HCT116 (cell line): ENCODE measurements around the gene STK38L. TPM values are rescaled to one million over a fixed set of nuclear protein-coding genes. Genes with fewer than 3 reads are reported as not detected.

ENCODE experiments used
- ATAC-seq: fragments of 200-7000 bp; cut with Tn5 transposase; 2 replicates; pipeline ENCODE4 v1.9.1; 2020; ENCODE audit warnings: mild to moderate bottlenecking, moderate library complexity
- BruUV-seq: library from RNA; stranded (reverse); fragments of 400-500 nt; replicated peaks from 2 replicates; lab custom pipeline; 2021; lab: Mats Ljungman, UMichigan
- CTCF ChIA-PET: fragments of 300-600 bp; sonication (Branson Sonifier 250); formaldehyde crosslinking; loops from one replicate; lab custom pipeline; 2021; ENCODE audit warnings: antibody characterized with exemption; lab: Charles Lee
- POLR2A ChIA-PET: fragments of 300-600, 350-600 bp; sonication (Branson Sonifier 250); formaldehyde crosslinking; loops from one replicate; lab custom pipeline; 2021; ENCODE audit warnings: antibody characterized with exemption; lab: Charles Lee
- RAD21 ChIA-PET, 2 experiments: fragments of 300-600 bp; sonication (Branson Sonifier 250); formaldehyde crosslinking; loops; one replicate each; lab custom pipeline; 2023; ENCODE audit warnings: low total read pairs in 2 of 2; ENCODE audit not compliant: uncharacterized antibody in 2 of 2, unreplicated experiment in 2 of 2, low non-redundant PET in 1 of 2; lab: Charles Lee
- DNase-seq: peaks from one replicate; pipeline ENCODE4 v3.0.0-alpha.2; 2010; ENCODE audit warnings: low read depth, low spot score
- H2AFZ ChIP-seq: fragments of 200-600 bp; shearing (Covaris generic), sonication (generic); 2 replicates; pipeline ENCODE4 v1.6.1; 2017; ENCODE audit warnings: low read depth, mixed run types, mixed read lengths, antibody characterized with exemption, low read length; ENCODE audit not compliant: poor library complexity, severe bottlenecking
- H3K27ac ChIP-seq: 2 replicates; pipeline ENCODE4 v1.5.1; 2012; ENCODE audit warnings: low read depth, low read length
- H3K27me3 ChIP-seq: fragments of 200-600 bp; sonication (generic); 2 replicates; pipeline ENCODE4 v1.6.1; 2016; ENCODE audit warnings: mixed run types, low read length, mixed read lengths; ENCODE audit not compliant: insufficient read depth
- H3K36me3 ChIP-seq, 2 experiments: fragments of 200-500 bp in 1 of 2; fragments of 200-600 bp in 1 of 2; sonication (Bioruptor generic) in 1 of 2; sonication (generic) in 1 of 2; 2 replicates each; pipeline versions ENCODE4 v1.5.1 to v1.6.1; 2014 to 2016; ENCODE audit warnings: low read length in 2 of 2, inconsistent platforms in 1 of 2, mixed read lengths in 1 of 2, mixed run types in 1 of 2; ENCODE audit not compliant: insufficient read depth in 2 of 2, control insufficient read depth in 1 of 2
- H3K4me1 ChIP-seq, 2 experiments: fragments of 200-600 bp in 1 of 2; sonication (generic) in 1 of 2; 2 replicates each; pipeline versions ENCODE4 v1.5.1 to v1.6.1; 2012 to 2017; ENCODE audit warnings: low read length in 2 of 2, inconsistent platforms in 1 of 2, mild to moderate bottlenecking in 1 of 2, mixed read lengths in 1 of 2, mixed run types in 1 of 2, moderate library complexity in 1 of 2; ENCODE audit not compliant: insufficient read depth in 2 of 2, control insufficient read depth in 1 of 2
- H3K4me2 ChIP-seq: fragments of 200-600 bp; sonication (generic); 2 replicates; pipeline ENCODE4 v1.6.1; 2017; ENCODE audit warnings: mixed run types, low read length, mixed read lengths
- H3K4me3 ChIP-seq, 2 experiments: fragments of 200-600 bp in 1 of 2; sonication (generic) in 1 of 2; replicated peaks in 1 of 2; 2 replicates each; pipeline ENCODE4 v1.5.1; 2011 to 2016; ENCODE audit warnings: low read length in 2 of 2, control low read depth in 1 of 2, low read depth in 1 of 2, mild to moderate bottlenecking in 1 of 2, mixed read lengths in 1 of 2, mixed run types in 1 of 2
- H3K79me2 ChIP-seq: fragments of 200-600 bp; sonication (generic); 2 replicates; pipeline ENCODE4 v1.6.1; 2017; ENCODE audit warnings: mild to moderate bottlenecking, mixed run types, low read length, moderate library complexity, mixed read lengths; ENCODE audit not compliant: insufficient read depth
- H3K9ac ChIP-seq: fragments of 200-600 bp; sonication (generic); 2 replicates; pipeline ENCODE4 v1.6.1; 2016; ENCODE audit warnings: low read length, mixed read lengths
- H3K9me2 ChIP-seq: fragments of 200-600 bp; sonication (generic), shearing (Covaris generic); 2 replicates; pipeline ENCODE4 v1.6.1; 2017; ENCODE audit warnings: mixed run types, mild to moderate bottlenecking, moderate library complexity; ENCODE audit not compliant: insufficient read depth
- H3K9me3 ChIP-seq, 2 experiments: fragments of 200-500 bp in 1 of 2; fragments of 200-600 bp in 1 of 2; sonication (Bioruptor generic) in 1 of 2; sonication (generic) in 1 of 2; 2 replicates each; pipeline ENCODE4 v1.6.1; 2014 to 2017; ENCODE audit warnings: low read length in 2 of 2, mixed read lengths in 2 of 2, inconsistent platforms in 1 of 2, low read depth in 1 of 2, mild to moderate bottlenecking in 1 of 2, mixed run types in 1 of 2, moderate library complexity in 1 of 2; ENCODE audit not compliant: control insufficient read depth in 1 of 2, insufficient read depth in 1 of 2
- H4K20me1 ChIP-seq: fragments of 200-600 bp; sonication (generic), shearing (Covaris generic); 2 replicates; pipeline ENCODE4 v1.6.1; 2017; ENCODE audit warnings: mixed run types, mild to moderate bottlenecking, moderate library complexity; ENCODE audit not compliant: insufficient read depth
- CBX3 ChIP-seq: IDR thresholded peaks from 2 replicates; pipeline ENCODE4 v1.6.1; 2012; ENCODE audit warnings: low read depth
- CEBPB ChIP-seq: IDR thresholded peaks from 2 replicates; pipeline ENCODE4 v1.6.1; 2012; ENCODE audit warnings: low read depth
- ELF1 ChIP-seq: IDR thresholded peaks from 2 replicates; pipeline ENCODE4 v1.6.1; 2012; ENCODE audit warnings: low read depth, borderline replicate concordance
- FOSL1 ChIP-seq: IDR thresholded peaks from 2 replicates; pipeline ENCODE4 v1.6.1; 2012; ENCODE audit warnings: low read depth
- POLR2AphosphoS5 ChIP-seq: IDR thresholded peaks from 2 replicates; pipeline ENCODE4 v1.6.1; 2011; ENCODE audit warnings: mild to moderate bottlenecking, low read depth, low read length, moderate library complexity
- REST ChIP-seq: IDR thresholded peaks from 2 replicates; pipeline ENCODE4 v1.6.1; 2012; ENCODE audit warnings: low read depth
- SIN3A ChIP-seq: IDR thresholded peaks from 2 replicates; pipeline ENCODE4 v1.6.1; 2012; ENCODE audit warnings: low read depth
- SP1 ChIP-seq: IDR thresholded peaks from 2 replicates; pipeline ENCODE4 v1.6.1; 2012; ENCODE audit warnings: low read depth
- intact Hi-C: fragments of 100-400 bp; cut with micrococcal nuclease; formaldehyde crosslinking; loops from 2 replicates; pipeline ENCODE4 v1.10.0; 2022
- total RNA-seq: library from RNA; stranded (reverse); gene quantifications from one replicate; pipeline ENCODE4 v1.2.1, GENCODE V29; 2021; ENCODE audit not compliant: unreplicated experiment
- TF ChIP-seq, protein P1 (sequence below): IDR thresholded peaks from 2 replicates; pipeline ENCODE4 v1.6.1; 2011; ENCODE audit warnings: mild to moderate bottlenecking, low read length, moderate library complexity; ENCODE audit not compliant: insufficient replicate concordance; ENCODE audit errors: extremely low read depth
- TF ChIP-seq, protein P2 (sequence below), 3 experiments: fragments of 200-600 bp in 1 of 3; sonication (generic) in 1 of 3; IDR thresholded peaks in 2 of 3; conservative IDR thresholded peaks in 1 of 3; 2 replicates each; pipeline ENCODE4 v1.5.1; 2012 to 2017; ENCODE audit warnings: low read depth in 2 of 3, low read length in 2 of 3, antibody characterized with exemption in 1 of 3, borderline replicate concordance in 1 of 3, control low read depth in 1 of 3, mild to moderate bottlenecking in 1 of 3, mixed read lengths in 1 of 3, mixed run types in 1 of 3, moderate library complexity in 1 of 3; ENCODE audit not compliant: insufficient read depth in 1 of 3
- TF ChIP-seq, protein P3 (sequence below): IDR thresholded peaks from 2 replicates; pipeline ENCODE4 v1.6.1; 2012

The STK38L gene
- total RNA-seq, 1 experiment from 2014 or later: 23.9 TPM

GRCh38 chr12:27220988-27221345 lies 23.1 kb upstream of the STK38L start:
- CTCF ChIA-PET: no interaction called here

More at GRCh38 chr12:27220988-27221345, 23.1 kb upstream of the STK38L start:
- Histone ChIP-seq H3K27me3 (no peaks in the 10 kb centered on the region), H4K20me1 (no peaks in the 10 kb centered on the region), H3K4me2 (no peak overlapping the region), H3K9me2 (no peaks in the 10 kb centered on the region), H3K9ac (no peak overlapping the region)
- POLR2A ChIA-PET: no interaction called here
- intact Hi-C loops: no loop called here
- ATAC-seq: no peak
- TF ChIP-seq REST (no peak), ELF1 (no peak), SIN3A (no peak), SP1 (no peak), CEBPB (no peak), FOSL1 (no peak), CBX3 (no peak), POLR2AphosphoS5 (no peak)
- TF ChIP-seq, protein P1, sequence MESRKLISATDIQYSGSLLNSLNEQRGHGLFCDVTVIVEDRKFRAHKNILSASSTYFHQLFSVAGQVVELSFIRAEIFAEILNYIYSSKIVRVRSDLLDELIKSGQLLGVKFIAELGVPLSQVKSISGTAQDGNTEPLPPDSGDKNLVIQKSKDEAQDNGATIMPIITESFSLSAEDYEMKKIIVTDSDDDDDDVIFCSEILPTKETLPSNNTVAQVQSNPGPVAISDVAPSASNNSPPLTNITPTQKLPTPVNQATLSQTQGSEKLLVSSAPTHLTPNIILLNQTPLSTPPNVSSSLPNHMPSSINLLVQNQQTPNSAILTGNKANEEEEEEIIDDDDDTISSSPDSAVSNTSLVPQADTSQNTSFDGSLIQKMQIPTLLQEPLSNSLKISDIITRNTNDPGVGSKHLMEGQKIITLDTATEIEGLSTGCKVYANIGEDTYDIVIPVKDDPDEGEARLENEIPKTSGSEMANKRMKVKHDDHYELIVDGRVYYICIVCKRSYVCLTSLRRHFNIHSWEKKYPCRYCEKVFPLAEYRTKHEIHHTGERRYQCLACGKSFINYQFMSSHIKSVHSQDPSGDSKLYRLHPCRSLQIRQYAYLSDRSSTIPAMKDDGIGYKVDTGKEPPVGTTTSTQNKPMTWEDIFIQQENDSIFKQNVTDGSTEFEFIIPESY: no peak
- TF ChIP-seq, protein P2, sequence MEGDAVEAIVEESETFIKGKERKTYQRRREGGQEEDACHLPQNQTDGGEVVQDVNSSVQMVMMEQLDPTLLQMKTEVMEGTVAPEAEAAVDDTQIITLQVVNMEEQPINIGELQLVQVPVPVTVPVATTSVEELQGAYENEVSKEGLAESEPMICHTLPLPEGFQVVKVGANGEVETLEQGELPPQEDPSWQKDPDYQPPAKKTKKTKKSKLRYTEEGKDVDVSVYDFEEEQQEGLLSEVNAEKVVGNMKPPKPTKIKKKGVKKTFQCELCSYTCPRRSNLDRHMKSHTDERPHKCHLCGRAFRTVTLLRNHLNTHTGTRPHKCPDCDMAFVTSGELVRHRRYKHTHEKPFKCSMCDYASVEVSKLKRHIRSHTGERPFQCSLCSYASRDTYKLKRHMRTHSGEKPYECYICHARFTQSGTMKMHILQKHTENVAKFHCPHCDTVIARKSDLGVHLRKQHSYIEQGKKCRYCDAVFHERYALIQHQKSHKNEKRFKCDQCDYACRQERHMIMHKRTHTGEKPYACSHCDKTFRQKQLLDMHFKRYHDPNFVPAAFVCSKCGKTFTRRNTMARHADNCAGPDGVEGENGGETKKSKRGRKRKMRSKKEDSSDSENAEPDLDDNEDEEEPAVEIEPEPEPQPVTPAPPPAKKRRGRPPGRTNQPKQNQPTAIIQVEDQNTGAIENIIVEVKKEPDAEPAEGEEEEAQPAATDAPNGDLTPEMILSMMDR (IDR thresholded peaks at IDR 0.05 in 2 of 3, conservative IDR thresholded peaks at IDR 0.05 in 1 of 3; ENCODE audit: borderline replicate concordance in 1 of 3, insufficient read depth in 1 of 3, low read depth in 2 of 3, low read length in 2 of 3): no peak
- TF ChIP-seq, protein P3, sequence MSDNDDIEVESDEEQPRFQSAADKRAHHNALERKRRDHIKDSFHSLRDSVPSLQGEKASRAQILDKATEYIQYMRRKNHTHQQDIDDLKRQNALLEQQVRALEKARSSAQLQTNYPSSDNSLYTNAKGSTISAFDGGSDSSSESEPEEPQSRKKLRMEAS: no peak
- TF ChIP-seq, all 23 proteins: peak for 0
- Histone ChIP-seq H3K79me2 (no peaks in the 10 kb centered on the region), H3K4me1 (no peaks in the 10 kb centered on the region), H3K4me3 (no peak overlapping the region), H2AFZ (no peak overlapping the region), H3K9me3 (no peaks in the 10 kb centered on the region), H3K36me3 (no peaks in the 10 kb centered on the region), H3K27ac (no peak overlapping the region)
- no peak for DNase-seq
- no TSS peak for BruUV-seq
- RAD21 ChIA-PET: no interaction called here
